Measurements from ENCODE around the gene DEFB112.

DNA sequence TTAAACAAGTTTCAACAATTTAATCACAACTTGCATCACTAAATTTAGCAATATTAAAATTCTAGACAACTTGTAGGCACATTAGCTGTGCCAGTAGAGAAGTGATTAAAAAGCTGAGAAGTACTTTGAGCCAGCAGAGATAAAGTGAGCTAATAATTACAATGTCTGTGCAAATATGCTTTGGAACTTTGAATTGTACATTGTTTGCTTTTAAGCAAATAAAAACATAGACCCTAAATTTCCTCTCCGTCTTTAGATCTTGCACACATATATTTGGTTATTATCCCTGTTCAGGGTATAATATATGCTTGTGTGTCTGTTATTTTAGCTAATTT, 44.2 kb upstream of the DEFB112 start:
- no peak for TF ChIP-seq POLR2A (IDR thresholded peaks at IDR 0.05; ENCODE audit: low read depth)
- TF ChIP-seq, protein P1, sequence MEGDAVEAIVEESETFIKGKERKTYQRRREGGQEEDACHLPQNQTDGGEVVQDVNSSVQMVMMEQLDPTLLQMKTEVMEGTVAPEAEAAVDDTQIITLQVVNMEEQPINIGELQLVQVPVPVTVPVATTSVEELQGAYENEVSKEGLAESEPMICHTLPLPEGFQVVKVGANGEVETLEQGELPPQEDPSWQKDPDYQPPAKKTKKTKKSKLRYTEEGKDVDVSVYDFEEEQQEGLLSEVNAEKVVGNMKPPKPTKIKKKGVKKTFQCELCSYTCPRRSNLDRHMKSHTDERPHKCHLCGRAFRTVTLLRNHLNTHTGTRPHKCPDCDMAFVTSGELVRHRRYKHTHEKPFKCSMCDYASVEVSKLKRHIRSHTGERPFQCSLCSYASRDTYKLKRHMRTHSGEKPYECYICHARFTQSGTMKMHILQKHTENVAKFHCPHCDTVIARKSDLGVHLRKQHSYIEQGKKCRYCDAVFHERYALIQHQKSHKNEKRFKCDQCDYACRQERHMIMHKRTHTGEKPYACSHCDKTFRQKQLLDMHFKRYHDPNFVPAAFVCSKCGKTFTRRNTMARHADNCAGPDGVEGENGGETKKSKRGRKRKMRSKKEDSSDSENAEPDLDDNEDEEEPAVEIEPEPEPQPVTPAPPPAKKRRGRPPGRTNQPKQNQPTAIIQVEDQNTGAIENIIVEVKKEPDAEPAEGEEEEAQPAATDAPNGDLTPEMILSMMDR (IDR thresholded peaks at IDR 0.05) = no peak
- TF ChIP-seq EP300 (IDR thresholded peaks at IDR 0.05) = no peak

Data from esophagus muscularis mucosa (tissue), 4 donors.